Endothelial cell of umbilical vein (primary cell): ENCODE measurements around the gene PRKAR2B. TPM values are rescaled to one million over a fixed set of nuclear protein-coding genes. Genes with fewer than 3 reads are reported as not detected.

Source experiments
- BruUV-seq: library from RNA; stranded (reverse); fragments of 400-500 nt; replicated peaks from 2 replicates; lab custom pipeline; 2021; lab: Mats Ljungman, UMichigan
- CTCF ChIA-PET: fragments of 300-600, 350-600 bp; sonication (Branson Sonifier 250); formaldehyde crosslinking; loops from one replicate; lab custom pipeline; 2021; ENCODE audit warnings: antibody characterized with exemption, inconsistent platforms; lab: Charles Lee
- POLR2A ChIA-PET: fragments of 300-600, 350-600 bp; sonication (Branson Sonifier 250); formaldehyde crosslinking; loops from one replicate; lab custom pipeline; 2021; ENCODE audit warnings: antibody characterized with exemption, inconsistent platforms; lab: Charles Lee
- DNase-seq: peaks from one replicate; pipeline ENCODE4 v3.0.0-alpha.2; 2011; ENCODE audit warnings: low read depth, low spot score
- FAIRE-seq: peaks from 2 replicates; lab custom pipeline; 2011; peaks lifted over from hg19 to GRCh38; lab: Jason Lieb, UNC
- H2AFZ ChIP-seq: 2 replicates; pipeline ENCODE4 v1.6.0; 2012; ENCODE audit warnings: low read depth, low read length, control low read depth, inconsistent platforms
- H3K27ac ChIP-seq: 2 replicates; pipeline ENCODE4 v1.5.1; 2011; ENCODE audit warnings: low read depth, mild to moderate bottlenecking, control low read depth, low read length, moderate library complexity; ENCODE audit not compliant: insufficient read depth
- H3K27me3 ChIP-seq, 2 experiments: 2 replicates each; pipeline versions ENCODE4 v1.6.0 to v1.6.1; 2011; ENCODE audit warnings: low read length in 2 of 2, mixed read lengths in 1 of 2; ENCODE audit not compliant: control insufficient read depth in 2 of 2, insufficient read depth in 2 of 2
- H3K36me3 ChIP-seq, 2 experiments: 2 replicates in 1 of 2; 3 replicates in 1 of 2; pipeline ENCODE4 v1.5.1; 2011; ENCODE audit warnings: low read length in 2 of 2, mild to moderate bottlenecking in 1 of 2, moderate library complexity in 1 of 2; ENCODE audit not compliant: control insufficient read depth in 2 of 2, insufficient read depth in 2 of 2; ENCODE audit errors: extremely low read depth in 1 of 2
- H3K4me1 ChIP-seq: 3 replicates; pipeline ENCODE4 v1.5.1; 2011; ENCODE audit warnings: mild to moderate bottlenecking, low read length; ENCODE audit not compliant: control insufficient read depth, insufficient read depth; ENCODE audit errors: extremely low read depth
- H3K4me2 ChIP-seq: 2 replicates; pipeline ENCODE4 v1.6.1; 2011; ENCODE audit warnings: low read length, control low read depth, mixed read lengths; ENCODE audit not compliant: insufficient read depth
- H3K4me3 ChIP-seq, 3 experiments: fragments of 200-600 bp in 1 of 3; sonication (generic), shearing (Covaris generic) in 1 of 3; replicated peaks in 1 of 3; 2 replicates each; pipeline ENCODE4 v1.5.1; 2011 to 2016; ENCODE audit warnings: control low read depth in 3 of 3, low read length in 3 of 3, mild to moderate bottlenecking in 2 of 3, inconsistent platforms in 1 of 3, low read depth in 1 of 3, moderate library complexity in 1 of 3; ENCODE audit not compliant: insufficient read depth in 1 of 3
- H3K79me2 ChIP-seq: 2 replicates; pipeline ENCODE4 v1.6.0; 2012; ENCODE audit warnings: low read length, inconsistent platforms; ENCODE audit not compliant: control insufficient read depth, insufficient read depth
- H3K9ac ChIP-seq: replicated peaks from 2 replicates; pipeline ENCODE3; 2011; ENCODE audit warnings: low read length, control low read depth; ENCODE audit not compliant: insufficient read depth; ENCODE audit errors: extremely low read depth
- H3K9me1 ChIP-seq: replicated peaks from 3 replicates; pipeline ENCODE4 v1.6.0; 2011; ENCODE audit warnings: mild to moderate bottlenecking, low read length; ENCODE audit not compliant: control insufficient read depth, insufficient read depth; ENCODE audit errors: extremely low read depth
- H3K9me3 ChIP-seq: replicated peaks from 2 replicates; pipeline ENCODE4 v1.5.1; 2012; ENCODE audit warnings: low read length, inconsistent platforms; ENCODE audit not compliant: control insufficient read depth, insufficient read depth
- H4K20me1 ChIP-seq: replicated peaks from 2 replicates; pipeline ENCODE3; 2011; ENCODE audit warnings: mild to moderate bottlenecking, low read length; ENCODE audit not compliant: control insufficient read depth, insufficient read depth; ENCODE audit errors: extremely low read depth
- CTCF ChIP-seq, 2 donors: IDR thresholded peaks; 1 replicate in 1 of 2; 2 replicates in 1 of 2; pipeline ENCODE4 v1.5.1; 2011; ENCODE audit warnings: low read length in 2 of 2, mild to moderate bottlenecking in 2 of 2, moderate library complexity in 2 of 2, control low read depth in 1 of 2, inconsistent platforms in 1 of 2, low read depth in 1 of 2; ENCODE audit not compliant: insufficient read depth in 1 of 2; ENCODE audit errors: extremely low read depth in 1 of 2
- EZH2 ChIP-seq: IDR thresholded peaks from 2 replicates; pipeline ENCODE4 v1.6.1; 2012; ENCODE audit warnings: borderline replicate concordance, low read depth, mild to moderate bottlenecking, moderate library complexity, low read length, inconsistent platforms; ENCODE audit not compliant: severe bottlenecking
- FOS ChIP-seq: IDR thresholded peaks from 2 replicates; pipeline ENCODE4 v1.6.1; 2011; ENCODE audit warnings: mild to moderate bottlenecking, low read length, moderate library complexity, borderline replicate concordance; ENCODE audit not compliant: insufficient read depth
- GATA2 ChIP-seq: IDR thresholded peaks from 2 replicates; pipeline ENCODE4 v1.7.0; 2011; ENCODE audit warnings: low read depth, mild to moderate bottlenecking, moderate library complexity, mixed read lengths, low read length; ENCODE audit not compliant: insufficient read length, insufficient read depth
- JUN ChIP-seq: IDR thresholded peaks from 2 replicates; pipeline ENCODE4 v1.6.1; 2011; ENCODE audit warnings: borderline replicate concordance, low read depth; ENCODE audit not compliant: insufficient read length, insufficient read depth
- MAX ChIP-seq: IDR thresholded peaks from 2 replicates; pipeline ENCODE4 v1.6.1; 2011; ENCODE audit not compliant: insufficient read depth, insufficient read length
- MYC ChIP-seq: IDR thresholded peaks from one replicate; pipeline ENCODE4 v1.6.1; 2011; ENCODE audit warnings: mild to moderate bottlenecking, low read depth, low read length
- POLR2A ChIP-seq: IDR thresholded peaks from 2 replicates; pipeline ENCODE4 v1.6.1; 2012; ENCODE audit warnings: low read depth, mild to moderate bottlenecking, control low read depth, low read length
- POLR2AphosphoS5 ChIP-seq: IDR thresholded peaks from 2 replicates; pipeline ENCODE4 v1.6.1; 2012; ENCODE audit warnings: low read depth, mild to moderate bottlenecking, control low read depth, low read length, moderate library complexity; ENCODE audit not compliant: insufficient read depth
- dilution Hi-C: fragments of 300-500 bp; cut with MboI; formaldehyde crosslinking; loops from one replicate; pipeline ENCODE4 v1.15.0; 2019; ENCODE audit warnings: low sequenced_read_pairs; ENCODE audit not compliant: extremely low pct_ligation_motif_present
- intact Hi-C: fragments of 100-400 bp; cut with micrococcal nuclease; formaldehyde crosslinking; loops from one replicate; pipeline ENCODE4 v1.10.0; 2022
- polyA plus RNA-seq, 4 experiments: library from polyadenylated mRNA; depleted of rRNA in 3 of 4; stranded (reverse) in 3 of 4; unstranded in 1 of 4; fragments of >200 nt; gene quantifications; 2 replicates each; pipeline versions ENCODE4 v1.2.1 to v1.2.3, GENCODE V29; 2011 to 2012; ENCODE audit warnings: missing spikeins in 1 of 4
- total RNA-seq: library from RNA; stranded (reverse); gene quantifications from 2 replicates; pipeline ENCODE4 v1.2.3, GENCODE V29; 2021

PRKAR2B gene
- total and polyA plus RNA-seq, 2 donors (not counting 3 experiments of a cell fraction or from before 2014, with no cell fraction given) = 10.7 to 39.8 TPM

- dilution Hi-C loops = no loop called here
- no peak overlapping the region for H3K27ac ChIP-seq
- H3K4me2 ChIP-seq = no peak overlapping the region
- no peaks in the 10 kb centered on the region for H3K9me1 ChIP-seq
- no peaks in the 10 kb centered on the region for H3K9me3 ChIP-seq
- TF ChIP-seq MYC (no peak), FOS (no peak), CTCF (IDR thresholded peaks at IDR 0.05; ENCODE audit: extremely low read depth in 1 of 2, insufficient read depth in 1 of 2, low read depth in 1 of 2, low read length in 2 of 2) (no peak), POLR2A (no peak), EZH2 (no peak), POLR2AphosphoS5 (no peak), MAX (no peak), JUN (no peak), GATA2 (no peak)
- ChIA-PET POLR2A (interaction anchor here (1.3 kb wide), 1 partner anchor 21 kb away, joined by 7 read pairs; the partner anchor contains the start of gene HBP1), CTCF (interaction anchor here (1.0 to 1.5 kb wide), 3 partner anchors 10 to 685 kb away, joined by 3 to 5 read pairs (median 3); no protein-coding TSS in a partner anchor)
- H3K27me3 ChIP-seq = no peaks in the 10 kb centered on the region
- no peak overlapping the region for H3K9ac ChIP-seq
- no TSS peak for BruUV-seq
- no peak overlapping the region for H2AFZ ChIP-seq
- peaks cover 17 to 22% of the 10 kb centered on the region in 2 experiments for H3K36me3 ChIP-seq
- intact Hi-C loops = no loop called here
- H3K4me1 ChIP-seq = peaks cover 4% of the 10 kb centered on the region
- no peak for FAIRE-seq
- no peak for DNase-seq
- no peaks in the 10 kb centered on the region for H4K20me1 ChIP-seq
- no peak overlapping the region for H3K4me3 ChIP-seq
- no peaks in the 10 kb centered on the region for H3K79me2 ChIP-seq
Measured at GRCh38 chr7:107190090-107190489, 145.6 kb downstream of the PRKAR2B start.
